ENCODE data around the gene PRPSAP1. TPM values are rescaled to one million over a fixed set of nuclear protein-coding genes. Genes with fewer than 3 reads are reported as not detected.
"Not testable (repeated sequence)": the region's sequence is repeated elsewhere in the genome, so short reads cannot be mapped to it uniquely, and the experiment has no call there.

The PRPSAP1 gene
- total RNA-seq, 1 experiment from 2014 or later, result 25.9 TPM

DNA sequence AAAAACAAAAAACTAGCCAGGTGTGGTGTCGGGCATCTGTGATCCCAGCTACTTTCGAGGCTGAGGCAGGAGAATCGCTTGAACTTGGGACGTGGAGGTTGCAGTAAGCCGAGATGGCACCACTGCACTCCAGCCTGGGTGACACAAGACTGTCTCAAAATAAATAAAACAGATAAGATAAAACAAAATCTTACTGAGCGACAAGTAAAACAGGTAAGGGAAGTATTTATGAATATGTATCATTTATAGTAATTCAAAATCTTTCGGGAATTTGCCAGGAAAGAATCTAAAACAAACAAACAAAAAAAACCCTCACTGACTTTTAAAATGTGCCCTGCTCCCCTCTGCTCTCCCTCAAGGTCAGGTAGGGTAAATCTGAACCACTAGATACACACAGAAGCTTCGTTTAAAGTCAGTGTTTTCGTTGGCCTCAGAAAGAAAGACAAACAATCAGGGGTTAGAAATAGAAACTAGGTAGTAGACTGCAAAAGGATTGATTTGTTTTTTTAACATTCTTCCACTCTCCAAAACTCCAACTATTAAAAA, 2.1 kb downstream of the PRPSAP1 start:
- Mint-ChIP-seq H3K4me3 (ENCODE audit: unreplicated experiment) (peak overlapping the region; percentile 95), H3K27me3 (ENCODE audit: insufficient read depth, unreplicated experiment) (no peaks in the 10 kb centered on the region), H3K9me3 (ENCODE audit: unreplicated experiment) (no peaks in the 10 kb centered on the region), H3K4me1 (ENCODE audit: insufficient read depth, unreplicated experiment) (peaks cover 8% of the 10 kb centered on the region), H3K36me3 (ENCODE audit: insufficient read depth, unreplicated experiment) (peaks cover 14% of the 10 kb centered on the region), H3K27ac (ENCODE audit: low read depth, unreplicated experiment) (peak overlapping the region; percentile 78)
- intact Hi-C loops (cut with micrococcal nuclease), result no loop called here
- ChIA-PET POLR2A (interaction anchor here (0.6 to 3.6 kb wide), 5 partner anchors 11 to 727 kb away, joined by 3 to 49 read pairs (median 3); partner anchors contain the start of gene SPHK1), CTCF (interaction anchor here (0.6 to 2.6 kb wide), 4 partner anchors 18 to 116 kb away, joined by 3 to 10 read pairs (median 6); partner anchors contain the start of genes AANAT and SPHK1)
- TF ChIP-seq, protein P1, sequence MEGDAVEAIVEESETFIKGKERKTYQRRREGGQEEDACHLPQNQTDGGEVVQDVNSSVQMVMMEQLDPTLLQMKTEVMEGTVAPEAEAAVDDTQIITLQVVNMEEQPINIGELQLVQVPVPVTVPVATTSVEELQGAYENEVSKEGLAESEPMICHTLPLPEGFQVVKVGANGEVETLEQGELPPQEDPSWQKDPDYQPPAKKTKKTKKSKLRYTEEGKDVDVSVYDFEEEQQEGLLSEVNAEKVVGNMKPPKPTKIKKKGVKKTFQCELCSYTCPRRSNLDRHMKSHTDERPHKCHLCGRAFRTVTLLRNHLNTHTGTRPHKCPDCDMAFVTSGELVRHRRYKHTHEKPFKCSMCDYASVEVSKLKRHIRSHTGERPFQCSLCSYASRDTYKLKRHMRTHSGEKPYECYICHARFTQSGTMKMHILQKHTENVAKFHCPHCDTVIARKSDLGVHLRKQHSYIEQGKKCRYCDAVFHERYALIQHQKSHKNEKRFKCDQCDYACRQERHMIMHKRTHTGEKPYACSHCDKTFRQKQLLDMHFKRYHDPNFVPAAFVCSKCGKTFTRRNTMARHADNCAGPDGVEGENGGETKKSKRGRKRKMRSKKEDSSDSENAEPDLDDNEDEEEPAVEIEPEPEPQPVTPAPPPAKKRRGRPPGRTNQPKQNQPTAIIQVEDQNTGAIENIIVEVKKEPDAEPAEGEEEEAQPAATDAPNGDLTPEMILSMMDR (IDR thresholded peaks at IDR 0.05; ENCODE audit: unreplicated experiment), result no peak
- BruUV-seq (replicated peaks), result no TSS peak
- no peak for DNase-seq (ENCODE audit: unreplicated experiment)

GRCh38 chr17:76350463-76350862, 3.3 kb downstream of the PRPSAP1 start:
- Mint-ChIP-seq H3K4me1 (ENCODE audit: insufficient read depth, unreplicated experiment) (peaks cover 8% of the 10 kb centered on the region), H3K9me3 (ENCODE audit: unreplicated experiment) (no peaks in the 10 kb centered on the region), H3K27ac (ENCODE audit: low read depth, unreplicated experiment) (no peak overlapping the region), H3K36me3 (ENCODE audit: insufficient read depth, unreplicated experiment) (peaks cover 23% of the 10 kb centered on the region), H3K27me3 (ENCODE audit: insufficient read depth, unreplicated experiment) (no peaks in the 10 kb centered on the region), H3K4me3 (ENCODE audit: unreplicated experiment) (no peak overlapping the region)
- CTCF ChIA-PET, result interaction anchor here (0.7 to 1.1 kb wide), 2 partner anchors 48 to 71 kb away, joined by 3 read pairs; no protein-coding TSS in a partner anchor
- DNase-seq (ENCODE audit: unreplicated experiment), result no peak
- no TSS peak for BruUV-seq (replicated peaks)
- TF ChIP-seq, protein P1 (IDR thresholded peaks at IDR 0.05; ENCODE audit: unreplicated experiment), result no peak
- POLR2A ChIA-PET, result no interaction called here
- intact Hi-C loops (cut with micrococcal nuclease), result no loop called here

DNA sequence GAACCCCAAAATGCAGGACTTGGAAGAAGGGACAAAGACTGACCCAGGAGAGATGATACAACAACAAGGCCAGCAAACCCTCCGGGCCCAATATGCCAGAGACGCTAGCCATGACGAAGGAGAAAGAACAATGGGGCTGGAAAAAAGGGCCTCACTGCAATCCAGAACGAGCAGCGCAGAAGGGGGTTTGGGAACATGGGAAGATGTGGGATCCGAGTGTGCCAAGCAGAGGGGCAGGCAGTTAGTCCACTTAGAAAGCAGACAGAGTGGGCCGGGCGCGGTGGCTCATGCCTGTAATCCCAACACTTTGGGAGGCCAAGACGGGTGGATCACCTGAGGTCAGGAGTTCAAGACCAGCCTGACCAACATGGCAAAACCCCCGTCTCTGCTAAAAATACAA, 6.8 kb downstream of the PRPSAP1 start:
- H3K27me3 Mint-ChIP-seq (ENCODE audit: insufficient read depth, unreplicated experiment); H3K27ac Mint-ChIP-seq (ENCODE audit: low read depth, unreplicated experiment); BruUV-seq (replicated peaks); POLR2A ChIA-PET; DNase-seq (ENCODE audit: unreplicated experiment); H3K4me3 Mint-ChIP-seq (ENCODE audit: unreplicated experiment); H3K4me1 Mint-ChIP-seq (ENCODE audit: insufficient read depth, unreplicated experiment); CTCF ChIA-PET; intact Hi-C loops (cut with micrococcal nuclease); H3K9me3 Mint-ChIP-seq (ENCODE audit: unreplicated experiment): not testable (repeated sequence)
- H3K36me3 Mint-ChIP-seq (ENCODE audit: insufficient read depth, unreplicated experiment), result peaks cover 41% of the 10 kb centered on the region

GRCh38 chr17:76345377-76345974, 8.2 kb downstream of the PRPSAP1 start:
- CTCF ChIA-PET, result no interaction called here
- H3K27ac Mint-ChIP-seq (ENCODE audit: low read depth, unreplicated experiment), result no peak overlapping the region

More at GRCh38 chr17:76345377-76345974, 8.2 kb downstream of the PRPSAP1 start:
- Mint-ChIP-seq H3K36me3 (ENCODE audit: insufficient read depth, unreplicated experiment) (peaks cover 55% of the 10 kb centered on the region), H3K9me3 (ENCODE audit: unreplicated experiment) (no peaks in the 10 kb centered on the region), H3K27me3 (ENCODE audit: insufficient read depth, unreplicated experiment) (no peaks in the 10 kb centered on the region), H3K4me3 (ENCODE audit: unreplicated experiment) (no peak overlapping the region), H3K4me1 (ENCODE audit: insufficient read depth, unreplicated experiment) (no peaks in the 10 kb centered on the region)
- BruUV-seq (replicated peaks), result no TSS peak
- TF ChIP-seq, protein P1 (IDR thresholded peaks at IDR 0.05; ENCODE audit: unreplicated experiment), result no peak
- intact Hi-C loops (cut with micrococcal nuclease), result no loop called here
- POLR2A ChIA-PET, result interaction anchor here (1.2 kb wide), 1 partner anchor 8 kb away, joined by 8 read pairs; the partner anchor contains the start of gene PRPSAP1
- no peak for DNase-seq (ENCODE audit: unreplicated experiment)

Data from MCF 10A (cell line).